ENCODE data around the gene SMIM15. TPM values are rescaled to one million over a fixed set of nuclear protein-coding genes. Genes with fewer than 3 reads are reported as not detected.
"Not testable (repeated sequence)": the region's sequence is repeated elsewhere in the genome, so short reads cannot be mapped to it uniquely, and the experiment has no call there.

Gene SMIM15
- total RNA-seq (33.6 TPM), polyA plus RNA-seq (35.6 TPM)
- long read RNA-seq, donor 1, transcript SMIM15-201 (3 exons, 2,889 nt), result major isoform, 5 of 5 reads
- long read RNA-seq, donor 1, partial matches to known transcripts, result 0 of 5 reads
- long read RNA-seq, donor 1, other reads (novel, unspliced or antisense), result 0 of 5 reads
- long read RNA-seq, donor 2, result 0 reads
- long read RNA-seq, donor 3, transcript SMIM15-201 (3 exons, 2,889 nt), result major isoform, 35 of 53 reads
- long read RNA-seq, donor 3, partial matches to known transcripts, result 15 of 53 reads
- long read RNA-seq, donor 3, other reads (novel, unspliced or antisense), result 0 of 53 reads
- long read RNA-seq, donor 4, transcript SMIM15-201 (3 exons, 2,889 nt), result major isoform, 15 of 15 reads
- long read RNA-seq, donor 4, partial matches to known transcripts, result 0 of 15 reads
- long read RNA-seq, donor 4, other reads (novel, unspliced or antisense), result 0 of 15 reads
- long read RNA-seq, donor 5, transcript SMIM15-201 (3 exons, 2,889 nt), result major isoform, 43 of 44 reads
- long read RNA-seq, donor 5, partial matches to known transcripts, result 0 of 44 reads
- long read RNA-seq, donor 5, other reads (novel, unspliced or antisense), result 0 of 44 reads
- long read RNA-seq, donor 6, transcript SMIM15-201 (3 exons, 2,889 nt), result major isoform, 19 of 20 reads
- long read RNA-seq, donor 6, partial matches to known transcripts, result 0 of 20 reads
- long read RNA-seq, donor 6, other reads (novel, unspliced or antisense), result 0 of 20 reads
- long read RNA-seq, donor 7, transcript SMIM15-201 (3 exons, 2,889 nt), result major isoform, 28 of 29 reads
- long read RNA-seq, donor 7, partial matches to known transcripts, result 0 of 29 reads
- long read RNA-seq, donor 7, other reads (novel, unspliced or antisense), result 0 of 29 reads
- long read RNA-seq, donor 8, transcript SMIM15-201 (3 exons, 2,889 nt), result major isoform, 15 of 15 reads
- long read RNA-seq, donor 8, partial matches to known transcripts, result 0 of 15 reads
- long read RNA-seq, donor 8, other reads (novel, unspliced or antisense), result 0 of 15 reads
- long read RNA-seq, donor 9, transcript SMIM15-201 (3 exons, 2,889 nt), result major isoform, 21 of 21 reads
- long read RNA-seq, donor 9, partial matches to known transcripts, result 0 of 21 reads
- long read RNA-seq, donor 9, other reads (novel, unspliced or antisense), result 0 of 21 reads
- long read RNA-seq, donor 10, transcript SMIM15-201 (3 exons, 2,889 nt), result major isoform, 22 of 22 reads
- long read RNA-seq, donor 10, partial matches to known transcripts, result 0 of 22 reads
- long read RNA-seq, donor 10, other reads (novel, unspliced or antisense), result 0 of 22 reads

- Histone ChIP-seq H3K36me3 (ENCODE audit: control insufficient read depth in 2 of 2, insufficient read depth in 2 of 2, low read length in 1 of 2) (peaks cover 0 to 16% of the 10 kb centered on the region in 2 donors), H3K4me3 (ENCODE audit: low read length in 2 of 2) (peak within 1 kb of the TSS; percentile 67 to 84), H3K9me3 (ENCODE audit: control insufficient read depth in 2 of 2, insufficient read depth in 1 of 2, low read length in 1 of 2) (peaks cover 0 to 3% of the 10 kb centered on the region in 2 donors), H3K27me3 (ENCODE audit: control insufficient read depth in 2 of 2, insufficient read depth in 1 of 2, low read length in 1 of 2) (no peaks in the 10 kb centered on the region), H3K4me1 (ENCODE audit: control insufficient read depth in 2 of 2, insufficient read depth in 2 of 2, low read length in 2 of 2) (no peaks in the 10 kb centered on the region), H3K27ac (ENCODE audit: low read depth in 1 of 2, low read length in 1 of 2) (peak within 1 kb of the TSS; percentile 67 to 89)
- 2% methylated on average over 73 of the region's 73 CpGs for WGBS
- peak; percentile 54 to 91 (median 78) for DNase-seq (ENCODE audit: low read depth in 6 of 9, low spot score in 9 of 9)
Observed at GRCh38 chr5:61162010-61162831, at the start of gene SMIM15. SMIM15 (minus strand) TSS chr5:61162468; CDS start chr5:61160171, 2,297 bp downstream.

DNA sequence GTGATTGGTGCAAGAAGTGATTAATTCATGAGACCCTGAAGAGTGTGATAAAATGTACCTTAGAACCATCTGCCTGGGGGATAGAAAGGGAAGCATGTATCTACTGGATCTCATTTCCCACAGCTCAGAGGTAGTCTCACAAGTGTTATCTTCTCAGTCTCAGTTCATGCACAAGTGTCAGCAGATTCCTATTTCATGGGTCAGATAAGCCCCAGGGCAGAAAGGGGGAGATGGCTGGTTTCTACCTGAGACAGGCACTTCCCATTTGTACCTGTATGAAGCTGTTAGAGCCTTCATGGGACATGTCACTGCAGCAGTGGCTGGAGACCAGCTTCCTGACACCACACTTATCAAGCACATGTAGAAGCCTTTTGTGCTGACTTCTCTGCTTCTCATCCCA is 45.6 kb upstream of the SMIM15 start:
- Histone ChIP-seq H3K27me3 (ENCODE audit: control insufficient read depth in 2 of 2, insufficient read depth in 1 of 2, low read length in 1 of 2) (no peaks in the 10 kb centered on the region), H3K4me1 (ENCODE audit: control insufficient read depth in 2 of 2, insufficient read depth in 2 of 2, low read length in 2 of 2) (no peaks in the 10 kb centered on the region), H3K9me3 (ENCODE audit: control insufficient read depth in 2 of 2, insufficient read depth in 1 of 2, low read length in 1 of 2) (peaks cover 0 to 3% of the 10 kb centered on the region in 2 donors), H3K4me3 (ENCODE audit: low read length in 2 of 2) (no peak overlapping the region), H3K27ac (ENCODE audit: low read depth in 1 of 2, low read length in 1 of 2) (no peak overlapping the region), H3K36me3 (ENCODE audit: control insufficient read depth in 2 of 2, insufficient read depth in 2 of 2, low read length in 1 of 2) (no peaks in the 10 kb centered on the region)
- DNase-seq (ENCODE audit: low read depth in 6 of 9, low spot score in 9 of 9), result no peak

DNA sequence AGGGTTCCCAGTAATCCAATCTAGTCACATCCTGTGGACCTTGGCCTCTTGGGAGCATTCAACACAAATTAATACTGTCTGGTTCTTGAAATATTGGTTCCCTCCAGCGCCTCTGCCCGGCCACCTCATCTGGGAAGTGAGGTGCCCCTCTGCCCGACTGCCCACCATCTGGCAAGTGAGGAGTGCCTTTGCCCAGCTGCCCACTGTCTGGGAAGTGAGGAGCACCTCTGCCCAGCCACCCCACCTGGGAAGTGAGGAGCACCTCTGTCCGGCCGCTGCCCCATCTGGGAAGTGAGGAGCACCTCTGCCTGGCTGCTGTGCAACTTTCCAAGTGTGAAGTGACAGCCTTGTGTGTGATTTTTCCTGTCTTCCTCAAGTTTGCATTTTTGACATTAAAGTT is 42.7 kb upstream of the SMIM15 start:
- Histone ChIP-seq H3K36me3 (ENCODE audit: control insufficient read depth in 2 of 2, insufficient read depth in 2 of 2, low read length in 1 of 2) (no peaks in the 10 kb centered on the region), H3K27ac (ENCODE audit: low read depth in 1 of 2, low read length in 1 of 2) (no peak overlapping the region), H3K9me3 (ENCODE audit: control insufficient read depth in 2 of 2, insufficient read depth in 1 of 2, low read length in 1 of 2) (peaks cover 0 to 3% of the 10 kb centered on the region in 2 donors), H3K27me3 (ENCODE audit: control insufficient read depth in 2 of 2, insufficient read depth in 1 of 2, low read length in 1 of 2) (no peaks in the 10 kb centered on the region), H3K4me1 (ENCODE audit: control insufficient read depth in 2 of 2, insufficient read depth in 2 of 2, low read length in 2 of 2) (no peaks in the 10 kb centered on the region), H3K4me3 (ENCODE audit: low read length in 2 of 2) (no peak overlapping the region)
- no peak for DNase-seq (ENCODE audit: low read depth in 6 of 9, low spot score in 9 of 9)
- 99% methylated on average over 5 of the region's 5 CpGs for WGBS

DNA sequence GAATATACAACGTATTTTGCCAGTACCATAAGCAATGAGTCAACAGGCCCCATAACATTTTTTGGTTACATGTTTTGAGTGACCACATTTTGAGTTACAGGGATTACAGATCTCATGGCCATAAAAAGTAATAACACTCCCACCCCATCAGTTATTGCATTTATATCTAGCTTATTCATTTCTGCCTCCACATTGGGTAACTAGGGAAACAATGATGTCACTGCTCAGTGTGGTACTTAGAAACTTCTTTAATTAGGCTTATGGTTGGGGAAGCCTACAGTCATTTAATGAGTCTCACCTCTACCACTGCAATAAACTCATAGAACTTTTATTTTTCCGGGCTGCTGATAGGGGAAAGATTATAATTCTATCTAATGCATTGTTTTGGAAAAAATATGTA is 39.9 kb upstream of the SMIM15 start:
- 95% methylated on average over 2 of the region's 2 CpGs for WGBS
- no peaks in the 10 kb centered on the region for H3K4me1 ChIP-seq (ENCODE audit: control insufficient read depth in 2 of 2, insufficient read depth in 2 of 2, low read length in 2 of 2)
- H3K4me3 ChIP-seq (ENCODE audit: low read length in 2 of 2), result no peak overlapping the region
- no peak for DNase-seq (ENCODE audit: low read depth in 6 of 9, low spot score in 9 of 9)
- no peaks in the 10 kb centered on the region for H3K27me3 ChIP-seq (ENCODE audit: control insufficient read depth in 2 of 2, insufficient read depth in 1 of 2, low read length in 1 of 2)
- no peak overlapping the region for H3K27ac ChIP-seq (ENCODE audit: low read depth in 1 of 2, low read length in 1 of 2)
- H3K9me3 ChIP-seq (ENCODE audit: control insufficient read depth in 2 of 2, insufficient read depth in 1 of 2, low read length in 1 of 2), result peaks cover 0 to 3% of the 10 kb centered on the region in 2 donors
- H3K36me3 ChIP-seq (ENCODE audit: control insufficient read depth in 2 of 2, insufficient read depth in 2 of 2, low read length in 1 of 2), result no peaks in the 10 kb centered on the region

DNA sequence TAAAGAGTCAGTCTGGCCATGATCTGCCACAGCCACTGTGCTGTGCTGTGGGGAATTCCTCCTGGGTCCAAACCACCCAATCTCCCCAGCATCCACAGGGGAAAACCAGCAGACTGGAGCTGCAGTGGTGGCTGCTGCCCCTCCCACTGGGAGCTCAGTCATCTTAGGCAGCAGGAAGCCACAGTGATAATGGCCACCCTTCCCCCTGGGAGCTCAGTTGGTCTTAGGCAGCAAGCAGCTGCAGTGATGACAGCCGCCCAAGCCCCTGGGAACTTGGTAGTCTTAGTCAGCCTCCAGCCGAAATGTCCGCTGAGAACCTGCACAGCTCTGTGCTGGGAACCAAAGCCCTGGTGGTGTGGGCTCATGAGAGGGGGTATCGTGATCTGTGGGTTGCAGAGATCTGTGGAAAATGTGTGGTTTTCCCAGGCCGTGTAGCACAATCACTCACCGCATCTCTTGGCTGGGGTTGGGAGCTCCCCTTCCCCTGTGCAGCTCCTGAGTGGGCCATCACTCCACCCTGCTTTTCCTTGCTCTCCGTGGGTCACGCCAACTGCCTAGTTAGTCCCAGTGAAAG is 38.4 kb upstream of the SMIM15 start:
- H3K36me3 ChIP-seq (ENCODE audit: control insufficient read depth in 2 of 2, insufficient read depth in 2 of 2, low read length in 1 of 2), result no peaks in the 10 kb centered on the region
- H3K4me3 ChIP-seq (ENCODE audit: low read length in 2 of 2), result no peak overlapping the region
- peaks cover 0 to 3% of the 10 kb centered on the region in 2 donors for H3K9me3 ChIP-seq (ENCODE audit: control insufficient read depth in 2 of 2, insufficient read depth in 1 of 2, low read length in 1 of 2)
- no peak for DNase-seq (ENCODE audit: low read depth in 6 of 9, low spot score in 9 of 9)
- WGBS, result 93% methylated on average over 8 of the region's 8 CpGs
- H3K27me3 ChIP-seq (ENCODE audit: control insufficient read depth in 2 of 2, insufficient read depth in 1 of 2, low read length in 1 of 2), result no peaks in the 10 kb centered on the region
- H3K4me1 ChIP-seq (ENCODE audit: control insufficient read depth in 2 of 2, insufficient read depth in 2 of 2, low read length in 2 of 2), result no peaks in the 10 kb centered on the region
- no peak overlapping the region for H3K27ac ChIP-seq (ENCODE audit: low read depth in 1 of 2, low read length in 1 of 2)

- Histone ChIP-seq H3K36me3 (ENCODE audit: control insufficient read depth in 2 of 2, insufficient read depth in 2 of 2, low read length in 1 of 2) (no peaks in the 10 kb centered on the region), H3K4me3 (ENCODE audit: low read length in 2 of 2) (no peak overlapping the region), H3K27ac (ENCODE audit: low read depth in 1 of 2, low read length in 1 of 2) (no peak overlapping the region), H3K9me3 (ENCODE audit: control insufficient read depth in 2 of 2, insufficient read depth in 1 of 2, low read length in 1 of 2) (no peaks in the 10 kb centered on the region), H3K4me1 (ENCODE audit: control insufficient read depth in 2 of 2, insufficient read depth in 2 of 2, low read length in 2 of 2) (no peaks in the 10 kb centered on the region), H3K27me3 (ENCODE audit: control insufficient read depth in 2 of 2, insufficient read depth in 1 of 2, low read length in 1 of 2) (no peaks in the 10 kb centered on the region)
- no peak for DNase-seq (ENCODE audit: low read depth in 6 of 9, low spot score in 9 of 9)
- WGBS, result 95% methylated on average over 2 of the region's 2 CpGs
Observed at GRCh38 chr5:61198606-61199005, 36.3 kb upstream of the SMIM15 start.

- WGBS, result 94% methylated on average over 2 of the region's 2 CpGs
Observed at GRCh38 chr5:61187826-61188225, 25.6 kb upstream of the SMIM15 start.

DNA sequence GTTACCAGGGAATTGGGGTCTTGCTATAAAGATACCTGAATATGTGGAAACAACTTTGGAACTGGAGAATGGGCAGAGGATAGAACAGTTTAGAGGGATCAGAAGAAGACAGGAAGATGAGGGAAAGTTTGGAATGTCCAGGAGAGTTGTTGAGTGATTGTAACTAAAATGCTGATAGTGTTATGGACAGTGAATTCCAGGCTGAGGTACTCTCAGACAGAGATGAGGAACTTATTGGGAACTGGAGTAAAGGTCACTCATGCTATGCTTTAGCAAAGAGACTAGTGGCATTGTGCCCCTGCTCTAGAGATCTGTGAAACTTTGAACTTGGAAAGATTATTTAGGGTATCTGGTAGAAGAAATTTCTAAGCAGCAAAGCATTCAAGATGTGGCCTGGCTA is 25.1 kb upstream of the SMIM15 start:
- H3K4me3 ChIP-seq (ENCODE audit: low read length in 2 of 2); DNase-seq (ENCODE audit: low read depth in 6 of 9, low spot score in 9 of 9); H3K36me3 ChIP-seq (ENCODE audit: control insufficient read depth in 2 of 2, insufficient read depth in 2 of 2, low read length in 1 of 2); H3K27ac ChIP-seq (ENCODE audit: low read depth in 1 of 2, low read length in 1 of 2); H3K27me3 ChIP-seq (ENCODE audit: control insufficient read depth in 2 of 2, insufficient read depth in 1 of 2, low read length in 1 of 2); H3K9me3 ChIP-seq (ENCODE audit: control insufficient read depth in 2 of 2, insufficient read depth in 1 of 2, low read length in 1 of 2); H3K4me1 ChIP-seq (ENCODE audit: control insufficient read depth in 2 of 2, insufficient read depth in 2 of 2, low read length in 2 of 2): not testable (repeated sequence)

More at GRCh38 chr5:61187826-61188225, 25.6 kb upstream of the SMIM15 start:
- not testable (repeated sequence) for DNase-seq (ENCODE audit: low read depth in 6 of 9, low spot score in 9 of 9); H3K36me3 ChIP-seq (ENCODE audit: control insufficient read depth in 2 of 2, insufficient read depth in 2 of 2, low read length in 1 of 2); H3K27ac ChIP-seq (ENCODE audit: low read depth in 1 of 2, low read length in 1 of 2); H3K27me3 ChIP-seq (ENCODE audit: control insufficient read depth in 2 of 2, insufficient read depth in 1 of 2, low read length in 1 of 2); H3K4me1 ChIP-seq (ENCODE audit: control insufficient read depth in 2 of 2, insufficient read depth in 2 of 2, low read length in 2 of 2); H3K4me3 ChIP-seq (ENCODE audit: low read length in 2 of 2); H3K9me3 ChIP-seq (ENCODE audit: control insufficient read depth in 2 of 2, insufficient read depth in 1 of 2, low read length in 1 of 2)

Measured in thymus (tissue), 14 donors.